Measurements from ENCODE around the gene PLEKHA7.

Gene PLEKHA7

DNA sequence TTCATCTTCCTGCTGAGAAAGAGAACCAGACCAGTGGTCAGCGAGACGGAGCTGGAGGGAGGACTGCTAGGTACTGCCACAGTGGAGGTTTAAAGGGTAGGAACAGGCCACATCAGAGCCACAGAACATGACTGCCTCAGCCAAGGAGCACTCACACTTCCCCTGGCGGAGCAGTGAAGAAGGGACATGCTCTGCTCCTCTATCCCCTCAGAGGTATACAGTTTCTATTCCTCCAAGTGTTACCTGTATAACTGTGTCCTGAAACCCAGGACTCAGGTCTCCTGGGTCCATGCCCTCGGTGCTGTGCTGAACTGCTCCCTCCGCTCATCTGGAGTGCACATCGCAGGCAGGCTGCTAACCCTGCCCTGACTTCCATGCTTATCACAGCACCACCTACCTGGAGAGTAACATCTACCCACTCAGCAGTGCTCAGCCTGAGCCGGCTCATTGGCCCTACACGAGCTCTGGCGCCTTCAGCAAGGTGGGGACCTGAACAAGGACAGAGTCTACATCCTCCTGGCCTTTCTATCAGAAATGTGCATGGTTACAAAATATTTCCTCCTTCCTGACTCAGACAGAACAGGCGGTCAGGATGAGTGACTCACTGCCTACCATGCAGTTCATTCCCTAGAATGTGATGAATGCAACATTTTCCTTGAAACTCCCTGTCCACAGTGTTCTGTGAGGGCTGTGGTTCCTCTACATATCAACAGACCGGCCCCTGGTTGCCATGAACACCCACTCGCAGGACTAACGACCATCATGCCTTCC lies 222.8 kb downstream of the PLEKHA7 start:
- peak; percentile 90 for DNase-seq
- in situ Hi-C loops (cut with HindIII; ENCODE audit: low pct_ligation_motif_present, low pct_unique_long_range_greater_than_20kb, low sequenced_read_pairs): no loop called here

DNA sequence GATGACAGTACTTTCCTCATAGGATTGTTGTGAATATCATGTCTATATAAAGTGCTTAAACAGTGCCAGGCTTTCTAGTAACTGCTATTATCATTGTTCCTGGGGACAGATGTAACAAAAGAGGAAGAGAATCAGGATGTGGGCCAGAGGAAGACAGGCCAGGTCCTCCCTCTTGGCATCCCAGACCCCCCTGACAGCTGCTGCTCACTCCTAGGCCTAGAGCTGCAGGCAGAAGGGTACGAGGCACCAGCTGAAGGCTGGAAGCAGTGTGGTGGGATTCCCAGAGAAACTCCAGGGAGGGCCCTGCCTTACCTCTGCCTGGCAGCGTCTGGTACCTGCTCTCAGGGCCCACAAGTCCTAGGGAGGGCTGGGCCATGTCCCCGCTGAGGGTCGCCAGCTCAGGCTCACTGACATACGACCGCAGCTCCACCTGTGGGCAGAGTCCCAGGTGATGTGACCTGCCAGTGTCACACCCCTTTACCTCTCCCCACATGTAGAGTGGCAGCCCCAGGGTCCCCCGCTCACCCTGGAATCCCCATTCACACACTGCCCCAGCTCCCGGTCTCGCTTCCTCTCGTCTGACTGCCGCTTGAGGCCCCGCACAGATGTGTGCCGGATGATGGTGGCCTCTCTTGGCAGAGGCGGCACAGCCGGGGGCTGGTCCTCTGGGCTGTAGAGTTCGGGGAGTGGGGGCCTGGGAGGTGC lies 223.6 kb downstream of the PLEKHA7 start:
- in situ Hi-C loops (cut with HindIII; ENCODE audit: low pct_ligation_motif_present, low pct_unique_long_range_greater_than_20kb, low sequenced_read_pairs): no loop called here
- no peak for DNase-seq

DNA sequence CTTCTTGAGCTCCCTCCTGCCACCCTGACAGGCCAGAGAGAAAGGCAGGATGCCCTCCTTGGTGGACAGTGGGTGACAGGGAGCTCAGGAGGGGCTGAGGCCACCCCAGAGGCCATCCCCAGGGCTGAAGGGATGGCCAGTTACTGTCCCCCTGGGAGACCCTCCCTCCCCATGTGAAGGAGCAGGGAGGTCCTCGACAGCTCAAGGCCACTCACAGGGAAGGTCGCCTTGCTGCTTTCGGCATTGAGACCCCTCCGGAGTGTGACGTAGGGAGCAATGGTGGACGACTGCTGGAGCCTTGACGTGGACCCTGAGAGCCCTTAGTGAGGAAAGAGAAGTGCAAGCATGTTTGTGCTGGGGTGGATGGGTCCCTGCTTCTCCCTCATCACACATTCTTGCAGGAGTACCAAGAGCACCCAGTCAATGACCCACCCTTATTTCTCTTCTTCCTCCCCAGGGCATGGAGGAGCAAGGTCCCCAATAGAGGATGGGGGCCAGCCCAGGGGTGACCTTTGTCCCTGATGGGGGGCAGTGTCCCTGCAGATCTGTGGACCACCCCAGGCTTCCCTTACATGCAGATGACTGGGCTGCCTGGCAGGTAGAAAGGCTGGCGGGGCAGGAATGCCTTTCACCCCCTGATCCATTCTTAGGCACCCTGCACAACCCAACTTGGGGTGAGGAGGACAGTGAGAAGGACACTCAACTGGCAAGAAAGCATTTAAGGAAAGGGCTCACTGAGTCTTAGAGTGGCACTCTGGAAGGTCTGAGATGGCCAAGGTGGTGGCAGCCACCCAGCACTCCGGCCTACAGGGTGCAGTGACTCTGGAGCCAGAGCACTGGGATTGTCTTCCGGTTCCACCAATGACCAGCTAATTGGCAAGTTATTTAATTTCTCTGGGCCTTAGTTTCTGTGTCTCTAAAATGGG lies 224.4 kb downstream of the PLEKHA7 start:
- in situ Hi-C loops (cut with HindIII; ENCODE audit: low pct_ligation_motif_present, low pct_unique_long_range_greater_than_20kb, low sequenced_read_pairs): no loop called here
- DNase-seq: no peak

DNA sequence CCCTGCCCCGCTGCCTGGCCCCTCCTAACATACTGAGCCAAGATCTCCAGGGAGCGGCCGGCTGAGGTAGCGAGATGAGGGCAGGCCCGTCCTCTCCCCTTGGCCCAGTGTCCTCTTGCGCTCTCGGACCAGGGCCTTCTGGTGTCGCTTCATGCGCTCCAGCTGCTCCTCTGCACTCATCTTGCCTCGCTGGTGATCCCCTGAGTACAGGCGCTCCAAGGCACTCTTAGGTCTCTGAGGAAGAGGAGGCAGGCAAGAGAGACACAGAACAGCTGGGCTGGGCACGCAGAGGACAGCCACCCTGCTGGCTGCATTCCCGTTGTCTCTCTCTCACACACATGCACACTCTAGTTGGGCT lies 225.2 kb downstream of the PLEKHA7 start:
- DNase-seq: no peak
- in situ Hi-C loops (cut with HindIII; ENCODE audit: low pct_ligation_motif_present, low pct_unique_long_range_greater_than_20kb, low sequenced_read_pairs): no loop called here

DNA sequence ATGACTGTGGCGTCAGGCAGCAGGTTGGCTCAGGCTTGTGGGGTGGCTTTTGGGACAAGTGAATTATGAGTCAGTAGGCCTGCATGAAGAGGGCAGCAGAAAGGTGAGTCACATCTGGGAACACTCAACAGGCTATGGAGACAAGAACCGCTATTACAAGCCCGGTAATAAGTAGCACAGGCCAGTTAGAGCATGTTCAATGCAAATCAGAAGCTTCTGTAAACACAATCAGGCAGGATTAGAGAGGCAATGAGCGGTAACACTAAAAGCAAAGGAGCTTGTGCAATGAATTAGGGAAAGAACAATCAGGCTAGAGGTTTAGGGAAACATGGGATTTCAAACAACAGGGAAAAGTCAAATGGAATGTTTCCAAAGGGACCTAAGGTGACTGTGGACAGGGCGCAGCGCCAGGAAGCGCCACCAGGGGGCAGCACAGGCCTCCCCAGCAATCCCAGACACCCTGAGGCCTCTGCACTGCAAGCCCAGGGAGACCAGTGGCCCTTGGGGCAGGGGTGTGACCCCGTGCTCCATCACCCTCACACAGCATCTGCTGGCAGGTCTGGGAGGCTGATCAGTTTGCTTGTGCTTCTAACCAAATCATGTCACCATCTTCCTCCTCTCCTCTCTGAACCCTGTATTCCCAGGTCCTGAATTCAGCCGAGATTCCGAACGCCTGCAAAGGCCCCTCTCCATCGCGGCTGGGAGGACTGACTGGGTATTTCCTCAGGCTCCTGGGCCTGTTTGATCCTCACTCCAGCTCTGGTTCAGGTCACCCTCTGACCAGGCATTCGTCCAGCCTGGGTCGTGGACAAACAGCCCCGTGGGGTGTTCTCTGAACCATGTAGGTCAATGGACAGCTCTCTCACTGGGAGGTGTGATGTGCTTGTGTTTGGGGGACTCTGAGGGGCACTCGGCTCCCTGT lies 225.8 kb downstream of the PLEKHA7 start:
- in situ Hi-C loops (cut with HindIII; ENCODE audit: low pct_ligation_motif_present, low pct_unique_long_range_greater_than_20kb, low sequenced_read_pairs): no loop called here
- peak; percentile 64 for DNase-seq

DNA sequence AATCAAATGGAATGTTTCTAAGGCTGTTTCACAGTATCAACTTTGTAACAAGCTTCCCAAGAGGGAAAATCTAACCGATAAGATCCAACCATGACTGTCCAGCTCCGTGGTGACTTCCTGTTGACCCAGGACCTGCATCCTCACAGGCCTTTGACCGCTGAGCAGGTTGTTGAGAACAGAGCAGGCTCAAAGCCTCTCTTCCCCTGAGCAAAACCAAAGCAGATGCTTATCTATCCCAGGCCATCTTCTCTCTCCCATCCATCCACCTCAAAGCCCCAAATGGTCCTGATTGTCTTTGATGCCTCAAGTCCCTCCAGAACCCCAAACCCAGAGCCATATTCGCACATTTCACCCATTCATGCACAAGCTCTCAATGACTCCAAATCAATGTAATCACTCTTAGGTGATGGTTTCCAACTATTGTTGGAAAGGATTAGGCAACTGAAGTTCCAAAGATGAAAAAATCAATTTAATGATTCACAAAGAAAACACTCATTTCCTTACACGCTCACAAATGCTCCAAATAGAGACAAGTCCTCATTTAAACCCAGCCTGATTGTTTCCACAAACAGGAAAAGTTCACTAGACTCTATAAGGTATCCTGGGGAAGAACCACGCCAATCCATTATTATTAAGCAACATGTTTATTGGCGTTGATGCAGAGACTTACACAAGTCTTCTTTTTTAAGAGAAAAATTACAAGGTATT lies 227.0 kb downstream of the PLEKHA7 start:
- in situ Hi-C loops (cut with HindIII; ENCODE audit: low pct_ligation_motif_present, low pct_unique_long_range_greater_than_20kb, low sequenced_read_pairs): no loop called here
- DNase-seq: no peak

DNA sequence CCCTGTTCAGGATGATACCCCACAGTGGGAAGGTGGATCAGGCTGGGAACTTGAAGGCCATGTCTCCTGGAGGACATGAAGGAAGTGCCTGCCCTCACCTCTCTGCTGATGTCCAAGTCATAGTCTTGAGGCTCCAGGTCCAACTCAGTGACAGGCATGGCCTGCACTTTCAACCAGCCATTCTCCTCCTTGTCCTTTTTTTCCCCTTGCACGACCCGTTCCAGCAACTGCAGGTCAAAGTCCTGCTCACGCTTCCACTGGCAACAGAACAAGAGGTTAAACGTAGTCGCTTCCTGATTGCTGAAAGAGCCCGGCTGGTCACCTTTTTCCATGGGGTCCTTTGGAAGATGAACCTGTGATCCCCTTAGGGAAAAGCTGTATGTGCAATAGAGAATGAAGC lies 228.1 kb downstream of the PLEKHA7 start:
- in situ Hi-C loops (cut with HindIII; ENCODE audit: low pct_ligation_motif_present, low pct_unique_long_range_greater_than_20kb, low sequenced_read_pairs): no loop called here
- DNase-seq: no peak

DNA sequence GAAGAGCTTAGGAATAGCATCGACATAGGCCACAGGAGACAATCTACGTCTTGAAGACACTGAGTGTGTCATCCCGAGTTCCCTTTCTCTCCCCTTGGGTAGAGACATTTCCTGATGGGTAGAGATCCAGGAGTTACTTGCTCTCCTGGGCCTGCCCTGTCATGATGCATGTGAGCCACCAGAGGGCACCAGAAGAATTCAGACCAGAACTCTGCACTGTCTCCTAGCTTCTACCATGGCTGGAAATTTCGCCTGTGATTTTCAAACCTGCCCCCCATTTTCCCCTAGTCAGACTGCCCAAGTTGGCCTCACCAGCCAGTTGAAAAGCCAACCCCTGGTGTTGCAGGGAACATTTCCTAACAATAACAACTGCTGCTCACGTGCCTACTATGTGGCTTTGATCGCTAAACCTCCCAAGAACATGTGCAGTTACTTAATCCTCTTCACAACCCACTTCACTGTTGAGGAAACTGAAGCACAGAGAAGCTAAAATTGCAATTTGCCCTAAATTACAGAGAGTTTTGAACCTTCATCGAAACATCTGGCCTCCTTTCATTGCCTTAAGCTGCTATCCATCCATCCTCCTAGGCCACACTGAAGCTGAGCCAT lies 228.6 kb downstream of the PLEKHA7 start:
- in situ Hi-C loops (cut with HindIII; ENCODE audit: low pct_ligation_motif_present, low pct_unique_long_range_greater_than_20kb, low sequenced_read_pairs): no loop called here
- DNase-seq: peak; percentile 59

DNA sequence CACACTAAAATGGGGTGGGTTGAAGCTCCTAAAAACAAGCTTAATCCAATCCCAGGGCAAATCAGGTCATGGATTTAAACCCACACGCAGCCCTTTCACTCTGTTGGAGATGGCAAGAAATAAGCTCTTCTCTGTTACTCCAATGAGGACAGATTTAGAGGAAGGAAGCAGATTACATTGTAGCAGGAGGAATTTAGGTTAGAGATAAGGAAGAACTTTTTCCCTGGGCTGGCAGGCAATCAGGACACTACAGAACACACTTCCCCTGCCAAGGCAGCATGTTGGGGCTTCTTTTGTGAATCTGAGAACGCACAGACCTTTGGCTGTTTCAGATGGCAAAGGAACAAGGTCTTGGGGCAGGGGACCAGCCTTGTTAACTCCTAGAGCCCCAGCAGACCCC lies 229.5 kb downstream of the PLEKHA7 start:
- DNase-seq: no peak
- in situ Hi-C loops (cut with HindIII; ENCODE audit: low pct_ligation_motif_present, low pct_unique_long_range_greater_than_20kb, low sequenced_read_pairs): no loop called here

DNA sequence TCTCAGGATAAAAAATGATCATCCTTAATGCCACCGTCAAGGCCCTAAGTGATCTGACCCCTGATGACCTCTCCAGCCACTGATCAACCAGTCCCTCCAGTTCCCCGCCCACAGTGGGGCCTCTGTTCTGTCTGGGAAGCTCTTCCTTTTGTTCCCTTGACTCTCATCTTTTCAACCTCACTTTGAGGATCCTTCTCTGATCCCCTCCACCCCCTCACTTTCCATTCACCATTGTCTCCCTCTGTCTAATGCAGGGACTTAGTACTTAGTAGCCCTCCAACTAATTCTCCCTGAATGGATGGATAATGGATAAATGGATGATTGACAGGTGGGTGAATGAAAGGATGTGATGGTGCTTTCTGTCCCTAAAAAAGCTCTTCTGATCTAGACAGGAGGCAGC lies 230.1 kb downstream of the PLEKHA7 start:
- in situ Hi-C loops (cut with HindIII; ENCODE audit: low pct_ligation_motif_present, low pct_unique_long_range_greater_than_20kb, low sequenced_read_pairs): no loop called here
- no peak for DNase-seq

DNA sequence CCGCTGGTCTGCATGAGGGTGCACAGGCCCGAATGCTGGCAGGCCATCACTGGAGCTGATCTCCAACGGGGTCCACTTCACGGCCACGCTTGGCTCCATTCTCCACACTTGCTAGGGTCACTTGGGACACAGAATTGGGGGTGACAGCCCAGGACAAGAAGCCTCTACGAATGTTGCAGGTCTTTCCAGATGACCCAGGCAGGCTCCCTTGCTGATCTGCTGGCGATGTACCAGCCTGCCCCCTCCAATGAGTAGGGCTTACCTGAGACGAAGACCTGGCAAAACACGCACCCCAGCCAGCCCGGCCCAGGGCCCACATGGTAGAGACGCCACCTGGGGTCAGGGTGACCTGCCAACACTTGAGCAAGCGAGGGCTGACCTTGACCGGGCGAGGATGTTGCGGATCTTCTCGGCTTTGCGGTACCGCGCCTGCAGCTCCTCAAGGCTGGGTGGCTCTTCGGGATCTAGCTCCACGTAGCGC lies 230.9 kb downstream of the PLEKHA7 start:
- in situ Hi-C loops (cut with HindIII; ENCODE audit: low pct_ligation_motif_present, low pct_unique_long_range_greater_than_20kb, low sequenced_read_pairs): no loop called here
- no peak for DNase-seq

DNA sequence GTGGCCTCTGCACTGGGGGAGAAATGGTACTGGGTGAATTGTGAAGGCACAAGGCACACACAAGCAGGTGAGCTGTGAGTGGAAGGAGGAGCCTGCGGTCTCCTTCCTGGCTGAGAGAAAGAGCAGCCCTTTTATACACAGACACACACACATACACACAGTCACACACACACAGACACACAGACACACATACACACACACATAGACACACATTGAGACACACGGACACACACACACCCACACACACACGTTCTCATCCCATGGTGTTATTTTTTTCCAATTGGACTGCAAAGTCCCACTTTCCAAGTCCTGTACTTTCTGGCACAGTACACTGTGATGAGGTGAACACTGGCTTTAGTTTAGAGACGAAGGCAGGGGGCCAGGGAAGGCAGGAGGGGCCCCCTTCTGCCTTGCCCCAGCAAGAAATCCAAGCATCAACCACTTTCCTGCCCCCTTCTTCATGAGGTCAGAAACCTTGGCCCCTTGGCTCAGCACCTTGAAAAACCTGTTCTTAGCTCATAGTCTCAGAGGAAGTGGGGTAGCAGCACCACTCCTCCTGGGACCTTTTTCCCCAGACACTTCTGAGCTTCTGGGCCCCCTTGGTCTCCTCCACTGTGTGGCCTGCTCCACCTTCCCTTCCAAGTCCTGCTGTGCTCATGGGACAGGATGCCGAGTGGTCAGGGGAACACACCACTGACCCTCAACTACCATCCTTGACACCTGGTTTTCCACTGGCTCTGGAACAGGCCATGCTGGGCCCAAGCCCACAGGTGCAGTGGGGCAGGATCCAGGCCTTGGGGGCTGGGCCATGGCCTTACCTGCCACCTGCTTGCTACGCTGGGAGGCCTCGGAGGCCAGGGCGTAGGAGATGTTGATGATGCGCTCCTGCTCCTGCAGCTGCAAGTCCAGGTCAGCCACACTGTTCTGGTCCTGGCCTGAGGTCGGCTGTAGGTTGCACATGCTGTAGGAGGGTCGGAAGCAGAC lies 232.0 kb downstream of the PLEKHA7 start:
- DNase-seq: no peak
- in situ Hi-C loops (cut with HindIII; ENCODE audit: low pct_ligation_motif_present, low pct_unique_long_range_greater_than_20kb, low sequenced_read_pairs): no loop called here

DNA sequence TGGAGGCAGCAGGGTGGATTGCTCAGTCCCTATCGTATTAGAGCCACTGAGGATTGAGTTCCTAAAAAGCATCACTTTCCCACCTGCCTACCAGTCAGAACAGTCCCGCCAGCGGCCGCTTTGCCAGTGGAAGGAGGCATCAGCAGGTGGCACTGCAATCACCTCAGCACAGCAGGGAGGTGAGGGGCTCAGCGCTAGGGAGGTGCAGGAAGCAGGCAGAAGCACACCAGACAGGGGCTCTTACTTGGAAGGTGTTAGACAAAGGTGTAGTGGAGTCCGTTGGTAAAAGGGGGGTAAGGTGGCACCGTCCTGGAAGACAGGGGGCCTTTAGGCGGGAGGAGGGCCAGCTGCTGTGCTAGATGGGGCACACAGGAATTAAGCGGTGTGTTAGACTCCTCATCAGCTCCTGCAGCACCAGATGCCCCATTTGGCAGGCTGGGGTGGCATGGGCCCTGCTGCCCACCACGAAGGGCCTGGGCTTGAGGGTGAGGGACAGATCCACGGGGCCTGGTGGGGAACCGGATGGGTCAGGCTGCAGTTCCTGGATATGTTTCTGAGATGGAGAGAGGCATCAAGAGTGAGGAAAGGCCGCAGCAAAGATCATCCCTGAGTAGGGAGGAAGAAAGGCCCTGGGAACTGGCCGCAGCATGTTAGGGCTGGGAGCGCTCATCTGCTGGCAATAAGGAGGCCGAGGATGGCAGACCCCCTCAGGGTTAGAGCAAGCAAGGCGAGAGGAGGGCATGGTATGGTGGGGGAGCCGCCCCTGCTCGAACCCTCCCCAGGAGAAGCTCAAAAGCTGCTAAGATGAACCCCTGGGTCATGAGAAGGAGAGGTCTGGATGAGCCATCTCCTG lies 233.3 kb downstream of the PLEKHA7 start:
- no peak for DNase-seq
- in situ Hi-C loops (cut with HindIII; ENCODE audit: low pct_ligation_motif_present, low pct_unique_long_range_greater_than_20kb, low sequenced_read_pairs): no loop called here

DNA sequence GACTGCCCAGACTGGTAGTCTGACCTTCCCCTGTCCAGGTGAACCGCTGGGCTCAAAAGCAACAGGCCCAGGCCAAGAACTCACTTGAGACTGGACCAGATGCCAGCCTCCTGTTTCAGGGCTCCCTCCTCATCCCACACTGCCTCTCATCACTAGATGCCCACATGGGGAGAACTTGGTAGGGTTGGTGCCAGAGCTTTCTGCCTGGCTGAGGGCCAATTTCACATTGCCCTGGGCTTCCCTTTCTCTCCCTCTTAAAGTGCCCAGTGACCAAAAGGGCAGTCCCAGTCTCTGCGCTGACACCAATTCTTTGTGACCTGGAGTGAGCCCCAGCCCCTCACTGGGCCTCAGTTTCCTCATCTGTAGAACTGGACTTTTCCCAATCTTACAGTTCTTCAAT lies 234.1 kb downstream of the PLEKHA7 start:
- in situ Hi-C loops (cut with HindIII; ENCODE audit: low pct_ligation_motif_present, low pct_unique_long_range_greater_than_20kb, low sequenced_read_pairs): no loop called here

DNA sequence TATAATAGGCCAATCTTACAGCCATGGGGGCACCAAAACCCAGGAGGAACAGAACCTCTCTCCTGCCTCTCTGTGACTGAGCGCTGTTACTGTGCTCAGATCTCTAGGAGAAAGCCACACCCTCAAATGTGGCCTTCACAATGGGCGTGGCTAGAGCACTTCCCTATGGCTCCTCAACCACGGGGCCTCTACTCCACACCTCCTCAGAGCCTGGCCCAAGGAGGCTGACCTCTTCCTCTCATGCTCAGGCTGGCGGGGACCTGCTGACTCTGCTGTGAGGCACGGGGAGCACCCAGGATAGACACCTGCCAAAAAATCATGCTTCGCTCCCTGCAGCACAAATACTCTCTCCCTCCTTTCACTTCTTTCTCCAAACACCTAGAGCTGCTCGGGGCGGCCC lies 234.8 kb downstream of the PLEKHA7 start:
- in situ Hi-C loops (cut with HindIII; ENCODE audit: low pct_ligation_motif_present, low pct_unique_long_range_greater_than_20kb, low sequenced_read_pairs): no loop called here

More for the DNA sequence above, 234.1 kb downstream of the PLEKHA7 start:
- DNase-seq: no peak

More for the DNA sequence above, 234.8 kb downstream of the PLEKHA7 start:
- no peak for DNase-seq
